Activated effector memory CD4-positive, alpha-beta T cell treated with anti-CD3 and anti-CD28 coated beads, Interleukin-2, amount 50 U/mL, for 16 hours (primary cell): ENCODE data around the gene OR10A6.

Source experiments
- DNase-seq: peaks from one replicate; pipeline ENCODE4 v3.0.0-alpha.2; 2020

The OR10A6 gene, protein sequence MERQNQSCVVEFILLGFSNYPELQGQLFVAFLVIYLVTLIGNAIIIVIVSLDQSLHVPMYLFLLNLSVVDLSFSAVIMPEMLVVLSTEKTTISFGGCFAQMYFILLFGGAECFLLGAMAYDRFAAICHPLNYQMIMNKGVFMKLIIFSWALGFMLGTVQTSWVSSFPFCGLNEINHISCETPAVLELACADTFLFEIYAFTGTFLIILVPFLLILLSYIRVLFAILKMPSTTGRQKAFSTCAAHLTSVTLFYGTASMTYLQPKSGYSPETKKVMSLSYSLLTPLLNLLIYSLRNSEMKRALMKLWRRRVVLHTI

DNA sequence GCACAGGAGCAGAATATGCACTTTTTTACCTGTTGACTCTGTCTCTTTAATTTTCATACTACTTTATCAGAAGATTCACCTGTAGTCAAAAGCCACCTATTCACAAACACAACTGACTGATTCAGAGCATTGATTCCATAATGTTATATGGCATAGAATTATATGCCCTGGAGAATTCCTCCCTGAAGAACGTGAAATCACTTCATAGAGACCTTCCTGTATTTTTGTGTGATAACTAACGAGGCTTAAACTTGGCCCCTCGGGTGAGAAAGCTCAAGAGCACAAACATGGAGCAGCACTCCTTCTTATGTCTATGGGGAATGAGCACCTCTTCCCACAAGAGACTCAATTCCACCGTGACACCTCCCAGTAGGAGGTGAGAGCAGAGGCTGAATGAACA is at the start of gene OR10A6:
Gene OR10A6 (minus strand): TSS at position 101 of the 400 bp plus-strand sequence. CDS start 2,606 bp downstream, outside the sequence.
- no peak for DNase-seq

DNA sequence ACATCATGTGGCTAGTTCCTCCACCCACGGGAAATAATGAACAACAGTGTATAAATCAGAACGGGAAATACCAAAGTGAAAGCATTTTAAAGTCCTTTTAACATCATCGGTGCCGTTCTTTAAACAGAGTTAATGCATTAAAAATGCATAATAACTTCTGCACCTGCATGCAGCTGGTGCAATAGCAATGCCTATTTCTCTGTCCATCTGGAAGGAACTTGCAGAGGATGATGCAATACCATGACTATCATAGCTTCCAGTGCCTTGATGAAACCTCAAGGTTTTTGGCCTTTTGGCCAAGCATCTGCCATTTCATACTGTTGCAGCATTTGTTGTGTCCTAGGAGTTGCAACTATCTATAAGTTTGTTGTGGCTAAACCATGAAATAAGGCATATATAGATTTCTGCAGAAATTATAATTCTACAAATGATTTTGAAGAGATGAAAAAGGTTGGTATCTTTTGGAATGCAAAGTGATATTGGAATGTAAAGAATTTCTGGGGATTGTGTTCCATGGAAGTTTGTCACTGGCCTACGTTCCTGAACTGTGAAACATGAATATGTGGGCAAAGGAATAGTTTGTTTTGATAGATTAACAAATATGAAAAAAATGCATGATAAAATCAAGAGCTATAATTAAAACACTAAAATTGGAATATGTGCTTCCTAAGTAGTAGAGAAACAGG is 46.3 kb upstream of the OR10A6 start:
- DNase-seq: no peak

DNA sequence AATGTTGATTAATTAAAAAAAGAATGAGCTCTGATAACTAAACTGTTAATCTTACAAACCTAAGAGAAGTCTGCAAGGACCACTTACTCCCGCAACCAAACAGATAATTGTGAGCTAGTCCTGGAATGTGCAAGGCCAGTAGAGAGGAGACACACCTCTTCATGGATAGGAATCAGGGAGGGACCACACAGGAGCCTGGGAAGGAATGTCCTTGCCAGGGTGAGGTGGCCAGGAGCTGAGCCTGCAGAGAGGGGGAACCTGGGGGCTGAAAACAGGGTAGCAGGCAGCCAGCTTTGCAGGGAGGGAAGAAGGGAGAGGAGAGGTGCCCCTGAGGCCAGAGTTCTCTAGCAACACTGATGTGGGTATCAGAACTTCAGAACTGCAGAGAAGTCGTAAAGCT is 43.6 kb upstream of the OR10A6 start:
- no peak for DNase-seq

DNA sequence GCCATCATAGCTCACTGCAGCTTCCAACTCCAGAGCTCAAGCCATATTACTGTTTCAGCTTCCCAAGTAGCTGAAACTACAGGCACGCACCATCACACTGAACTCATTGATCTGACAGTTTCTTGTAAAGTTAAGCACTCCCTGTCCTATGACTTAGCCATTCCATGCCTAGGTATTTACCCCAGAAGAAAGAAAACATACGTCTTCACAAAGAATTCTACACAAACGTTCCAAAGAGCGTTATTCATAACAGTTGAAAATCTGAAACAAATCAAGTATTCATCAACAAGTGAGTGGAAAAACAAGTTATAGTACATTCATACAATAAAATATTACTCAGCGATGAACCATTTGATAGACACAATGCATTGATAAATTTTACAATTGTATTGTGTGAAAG is 41.9 kb upstream of the OR10A6 start:
- DNase-seq: no peak

DNA sequence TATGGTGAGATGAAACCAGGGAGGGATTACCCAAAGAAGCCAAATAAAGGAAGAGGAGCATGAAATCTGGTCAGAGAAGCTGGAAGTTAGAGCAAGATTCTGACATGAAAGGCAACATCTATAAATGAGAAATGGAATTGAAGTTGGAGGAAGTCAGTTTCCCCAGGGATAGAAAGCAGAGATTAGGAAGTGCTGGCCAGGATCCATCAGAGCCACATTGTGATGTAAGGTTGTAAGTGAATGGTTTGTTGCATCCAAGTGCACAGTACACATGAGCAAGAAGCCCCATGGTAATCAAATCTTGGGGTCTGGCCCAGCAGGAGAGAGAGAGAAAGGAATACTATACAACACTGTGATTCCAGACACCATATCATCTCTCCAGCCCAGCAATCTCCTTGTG is 40.8 kb upstream of the OR10A6 start:
- no peak for DNase-seq

DNA sequence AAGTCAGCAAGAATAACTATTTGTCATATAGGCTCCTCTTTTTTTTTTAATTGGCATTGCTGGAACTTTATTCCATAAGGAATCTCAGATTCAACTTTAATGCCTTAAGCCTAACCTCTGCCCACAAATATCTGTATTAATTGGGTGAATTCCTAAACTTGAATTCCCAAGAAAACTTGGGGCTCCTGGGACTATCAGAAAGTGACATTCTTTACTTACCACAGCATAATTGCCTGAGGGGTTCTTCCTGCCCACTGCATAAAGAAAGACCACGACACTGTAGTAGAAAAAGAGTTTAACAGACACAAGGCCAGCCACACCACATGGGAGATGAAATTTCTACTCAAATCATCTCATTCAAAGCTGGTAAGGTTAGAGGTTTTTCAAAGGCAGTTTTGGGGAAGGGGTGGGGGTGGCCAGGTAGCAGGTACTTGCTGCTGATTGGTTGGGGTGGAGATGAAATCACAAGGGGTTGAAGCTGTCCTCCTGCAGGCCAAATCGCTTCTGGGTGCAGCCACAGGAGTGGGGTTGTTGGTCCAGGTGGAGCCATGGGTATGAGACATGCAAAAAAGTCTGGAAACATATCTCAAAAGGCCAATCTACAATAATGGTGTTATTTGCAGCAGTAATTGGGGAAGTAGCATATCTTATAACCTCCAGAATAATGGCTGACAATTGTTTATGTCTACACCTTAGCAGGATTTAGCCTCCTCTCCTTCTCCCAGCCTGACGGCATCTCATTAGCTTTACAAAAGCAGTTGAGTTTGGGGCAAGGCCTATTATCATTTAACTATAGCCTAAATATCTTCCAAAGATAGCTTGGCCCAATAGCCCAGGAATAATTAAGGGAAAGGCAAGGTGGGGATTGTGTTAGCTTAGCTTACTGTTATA is 38.9 kb upstream of the OR10A6 start:
- no peak for DNase-seq

DNA sequence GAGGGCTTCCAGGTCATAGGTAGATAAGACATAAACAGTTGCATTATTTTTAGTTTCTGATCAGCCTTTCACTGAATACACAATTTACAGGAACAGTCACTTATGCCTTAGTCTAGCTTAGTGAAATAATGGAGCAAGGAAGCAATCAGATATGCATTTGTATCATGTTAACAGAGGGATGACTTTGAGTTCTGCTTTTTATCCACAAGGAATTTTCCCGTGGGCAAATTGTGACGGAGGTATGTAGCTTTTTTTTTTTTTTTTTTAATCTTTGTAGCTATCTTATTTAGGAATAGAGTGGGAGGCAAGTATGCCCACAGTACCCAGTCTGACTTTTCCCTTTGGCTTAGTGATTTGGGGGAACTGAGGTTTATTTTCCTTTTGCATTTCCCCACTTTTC is 37.6 kb upstream of the OR10A6 start:
- no peak for DNase-seq

DNA sequence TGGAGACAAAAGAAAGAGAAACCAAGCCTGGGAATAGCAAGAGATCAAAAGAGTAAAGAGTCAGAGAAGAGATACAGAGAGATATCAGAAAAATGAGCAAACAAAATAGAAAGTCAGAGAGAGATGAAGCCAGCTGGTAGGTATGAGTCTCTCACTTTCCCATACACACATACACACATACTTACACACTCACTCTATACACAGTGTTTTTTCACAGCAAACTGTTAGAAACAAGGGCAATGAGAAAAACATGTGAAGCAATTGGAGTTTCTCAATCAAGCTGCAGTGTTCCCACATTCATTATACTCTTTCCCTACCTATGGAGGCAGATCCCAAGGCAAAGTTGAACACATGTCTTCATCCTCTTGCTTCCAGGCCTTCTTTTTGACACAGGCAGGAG is 36.8 kb upstream of the OR10A6 start:
- DNase-seq: no peak

DNA sequence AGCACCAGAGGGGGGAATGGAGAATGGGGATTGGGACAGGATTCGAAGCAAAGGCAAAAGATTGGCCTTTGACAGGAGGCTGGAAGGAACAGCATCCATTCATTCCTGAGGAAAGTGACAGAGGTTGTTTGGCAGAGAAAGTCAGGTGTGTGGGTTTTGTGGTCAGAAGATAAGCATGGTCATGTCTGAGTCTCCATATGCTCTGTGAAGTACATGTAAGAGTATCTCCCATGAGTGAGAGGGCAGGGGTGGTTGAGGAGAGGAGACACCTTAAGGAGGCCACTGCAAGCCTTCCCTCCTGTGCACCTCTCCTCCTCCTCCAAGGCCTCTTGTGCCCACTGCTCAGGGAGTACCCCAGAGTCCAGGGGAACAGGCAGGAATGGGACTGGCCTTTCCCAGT is 36.0 kb upstream of the OR10A6 start:
- DNase-seq: no peak

DNA sequence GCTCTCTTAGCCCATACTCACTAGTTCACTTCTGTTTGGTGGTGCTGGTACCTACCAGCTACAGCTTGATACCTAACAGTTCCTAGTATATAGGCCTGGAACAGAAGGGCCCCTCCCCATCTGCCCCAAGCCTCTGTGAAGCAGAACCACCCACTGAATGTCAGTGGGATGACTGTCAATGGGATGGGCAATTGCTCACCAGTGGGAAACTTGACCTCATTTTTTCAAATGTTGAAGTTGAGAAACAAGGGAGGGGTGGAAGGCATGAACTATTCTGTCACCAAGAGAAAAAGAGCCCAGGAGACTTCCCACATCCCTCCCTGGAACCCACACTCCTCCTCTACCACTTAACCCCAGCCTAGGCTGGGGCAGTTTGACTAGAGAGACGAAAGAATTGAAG is 34.3 kb upstream of the OR10A6 start, which contains the start of gene NLRP10:
Gene NLRP10 (minus strand): TSS at position 62 of the 400 bp plus-strand sequence. CDS start 1,952 bp downstream, outside the sequence.
- no peak for DNase-seq

DNA sequence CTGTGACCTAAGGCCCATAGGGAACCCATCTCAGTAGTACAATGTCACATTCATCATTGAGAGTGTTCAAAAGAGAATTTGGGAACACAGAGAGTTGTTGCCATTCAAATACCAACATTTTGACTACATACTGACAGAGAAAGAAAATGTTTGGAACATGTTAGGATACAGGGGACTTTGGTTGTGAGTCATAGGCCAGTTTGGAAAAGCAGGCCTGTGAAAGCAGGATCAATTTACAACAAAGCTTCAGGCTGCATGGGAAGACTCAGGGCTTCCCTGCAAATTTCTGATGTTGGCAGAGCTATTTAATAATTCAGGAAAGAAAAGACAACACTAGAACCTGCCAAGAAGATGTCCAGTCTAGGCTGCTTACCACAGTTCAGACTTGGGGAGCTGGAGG is 33.8 kb upstream of the OR10A6 start:
- no peak for DNase-seq

DNA sequence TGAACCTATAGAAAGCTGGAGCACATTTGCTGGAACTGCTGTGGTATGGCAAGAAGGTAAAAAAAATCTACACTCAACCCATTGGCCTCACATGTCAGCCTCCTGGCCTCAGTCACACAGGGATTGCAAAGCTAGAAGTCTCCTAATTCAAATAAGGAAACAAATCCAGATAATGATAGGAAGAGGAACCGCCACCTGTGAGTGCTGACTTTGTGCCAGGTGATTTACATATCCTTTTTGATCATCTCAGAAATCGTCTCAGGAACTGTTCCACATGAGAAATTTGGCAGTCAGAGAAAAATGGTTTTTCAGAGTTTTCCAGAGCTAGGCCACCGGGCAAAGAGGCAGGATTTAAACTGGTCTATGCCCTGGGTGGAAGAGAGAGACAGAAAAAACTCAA is 33.2 kb upstream of the OR10A6 start:
- DNase-seq: no peak

DNA sequence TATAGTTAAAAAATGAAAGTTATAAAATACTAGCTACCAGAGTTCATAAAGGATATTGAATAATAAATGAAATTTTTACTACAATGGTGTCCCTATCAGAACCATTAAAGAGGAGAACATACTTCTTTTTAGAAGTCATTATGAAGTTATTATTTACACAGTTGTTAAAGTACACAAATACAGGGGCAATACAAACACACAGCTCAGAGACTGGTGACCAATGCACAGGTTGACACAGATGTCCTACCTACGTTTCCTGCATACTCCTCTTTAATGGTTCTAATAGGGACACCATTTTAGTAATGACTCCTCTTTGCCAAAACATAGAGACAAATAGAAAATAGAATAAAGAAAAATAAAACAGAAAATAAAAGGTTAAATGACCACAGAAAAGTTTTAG is 24.1 kb upstream of the OR10A6 start:
- DNase-seq: no peak

DNA sequence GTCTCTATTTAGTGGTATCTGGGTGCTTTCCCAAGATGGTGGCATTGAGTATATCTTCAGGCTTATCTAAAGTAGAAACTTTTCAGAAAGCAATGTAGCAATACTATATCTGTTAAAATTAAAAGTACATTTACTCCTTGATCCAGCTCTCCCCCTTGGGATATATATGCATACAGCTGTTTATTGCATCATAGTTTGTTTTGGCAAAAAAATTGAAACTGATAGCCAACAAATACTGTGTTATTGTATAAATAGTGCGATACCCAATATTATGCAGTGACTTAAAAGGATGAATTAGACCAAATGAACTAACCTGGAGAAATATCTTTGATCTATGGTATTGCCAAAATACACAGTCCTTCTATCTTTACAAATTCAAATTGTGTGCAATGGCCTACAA is 18.9 kb upstream of the OR10A6 start:
- no peak for DNase-seq

DNA sequence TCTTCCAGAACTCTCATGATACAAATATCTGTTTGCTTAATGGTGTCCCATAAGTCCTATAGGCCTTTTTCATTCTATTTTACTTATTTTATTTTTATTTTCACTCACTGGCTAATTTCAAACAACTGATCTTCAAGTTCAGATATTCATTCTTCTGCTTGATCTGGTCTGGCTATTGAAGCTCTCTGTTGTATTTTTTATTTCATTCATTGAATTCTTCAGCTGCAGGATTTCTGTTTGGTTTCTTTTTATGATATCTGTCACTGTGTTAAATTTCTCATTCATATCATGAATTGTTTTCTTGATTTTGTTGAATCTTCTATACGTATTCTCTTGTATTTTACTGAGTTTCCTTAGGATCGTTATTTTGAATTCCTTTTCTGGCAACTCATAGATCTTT is 13.1 kb upstream of the OR10A6 start:
- no peak for DNase-seq

DNA sequence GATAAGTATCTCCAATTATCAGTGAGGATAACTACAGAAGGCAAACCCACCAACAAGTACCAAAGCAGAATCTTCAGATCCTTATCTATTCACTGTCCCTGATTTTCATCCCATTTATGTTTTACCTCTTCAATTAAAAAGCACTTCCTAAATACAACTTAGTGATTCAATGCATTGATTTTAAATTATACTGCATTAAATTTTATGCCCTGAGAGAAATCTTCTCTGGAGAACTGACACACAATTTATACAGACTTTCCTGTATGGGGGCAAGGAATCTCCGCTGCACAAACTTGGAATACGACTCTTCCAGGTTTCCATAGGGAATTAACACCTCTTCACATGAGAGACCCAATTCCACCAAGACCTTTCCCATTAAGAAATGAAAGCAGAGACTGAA is 10.5 kb upstream of the OR10A6 start, which contains the start of gene OR10A3:
Gene OR10A3 (minus strand): TSS at position 101 of the 400 bp plus-strand sequence. CDS start 2,188 bp downstream, outside the sequence.
- DNase-seq: no peak

DNA sequence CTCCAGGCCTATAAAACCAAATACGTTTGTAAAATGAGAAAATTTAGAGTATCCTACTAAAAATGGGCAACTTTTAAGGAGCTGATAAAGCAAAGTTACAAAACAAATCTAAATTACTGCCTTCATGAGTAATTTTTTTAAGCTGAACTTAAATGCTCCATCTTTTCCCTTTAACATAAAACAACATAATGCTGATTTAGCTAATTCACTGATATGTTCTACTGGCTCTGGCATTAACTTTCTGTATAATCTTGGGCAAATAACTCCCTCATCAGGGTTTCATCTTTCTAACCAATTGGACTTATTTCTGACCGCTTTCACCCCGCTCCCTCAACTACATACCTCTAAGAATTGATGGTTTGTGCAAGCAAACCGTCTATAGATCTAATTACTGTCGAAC is 10.1 kb upstream of the OR10A6 start:
- DNase-seq: no peak

DNA sequence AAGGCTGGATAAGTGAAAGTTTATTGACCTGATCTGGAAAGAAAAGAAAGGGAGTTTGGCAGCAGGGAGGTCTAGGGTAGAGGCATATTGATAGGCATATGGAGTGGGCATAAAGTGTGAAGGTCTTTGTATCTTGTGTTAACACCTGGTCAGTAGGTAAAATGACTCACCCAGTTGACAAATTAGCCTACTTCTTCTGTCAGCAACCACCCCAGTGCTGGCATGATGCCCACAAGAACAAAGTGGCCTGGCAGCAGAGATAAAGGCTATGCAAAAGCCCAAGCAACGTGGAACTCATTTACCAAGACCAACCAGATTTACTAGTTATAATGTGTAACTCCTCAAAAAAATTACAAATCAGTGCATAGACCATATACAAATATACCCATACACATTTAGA is 5.5 kb upstream of the OR10A6 start:
- no peak for DNase-seq

DNA sequence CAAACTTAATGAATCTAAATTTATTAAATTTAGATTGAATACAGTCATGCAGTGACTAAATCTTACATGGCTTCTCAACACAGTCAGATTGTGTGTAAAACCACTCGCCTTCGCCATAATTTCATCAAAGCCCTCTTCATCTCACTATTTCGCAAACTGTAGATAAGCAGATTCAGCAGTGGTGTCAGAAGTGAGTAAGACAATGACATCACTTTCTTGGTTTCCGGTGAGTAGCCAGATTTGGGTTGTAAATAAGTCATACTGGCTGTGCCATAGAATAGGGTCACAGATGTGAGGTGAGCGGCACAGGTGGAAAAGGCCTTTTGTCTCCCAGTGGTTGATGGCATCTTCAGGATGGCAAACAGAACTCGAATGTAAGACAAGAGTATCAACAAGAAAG is 3.4 kb downstream of the OR10A6 start:
- no peak for DNase-seq

DNA sequence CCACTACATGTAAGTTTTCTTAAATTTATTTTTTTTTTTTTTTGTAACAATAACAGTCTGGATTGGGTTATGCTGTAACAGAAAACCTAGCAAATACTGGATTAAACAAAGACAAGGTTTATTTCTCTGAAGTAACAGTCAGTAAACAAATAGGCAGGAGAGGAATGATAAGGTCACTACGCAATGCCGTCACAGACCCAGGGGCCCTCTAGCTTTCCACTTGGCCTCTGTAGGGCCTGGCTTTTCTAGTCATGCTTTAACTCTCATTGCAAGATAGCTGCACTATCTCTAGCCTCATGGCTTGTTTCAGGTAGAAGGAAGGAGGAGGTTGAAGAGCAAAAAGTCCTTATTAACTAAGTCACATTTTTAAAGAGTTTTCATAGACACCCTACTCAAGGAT is 6.5 kb downstream of the OR10A6 start:
- no peak for DNase-seq

DNA sequence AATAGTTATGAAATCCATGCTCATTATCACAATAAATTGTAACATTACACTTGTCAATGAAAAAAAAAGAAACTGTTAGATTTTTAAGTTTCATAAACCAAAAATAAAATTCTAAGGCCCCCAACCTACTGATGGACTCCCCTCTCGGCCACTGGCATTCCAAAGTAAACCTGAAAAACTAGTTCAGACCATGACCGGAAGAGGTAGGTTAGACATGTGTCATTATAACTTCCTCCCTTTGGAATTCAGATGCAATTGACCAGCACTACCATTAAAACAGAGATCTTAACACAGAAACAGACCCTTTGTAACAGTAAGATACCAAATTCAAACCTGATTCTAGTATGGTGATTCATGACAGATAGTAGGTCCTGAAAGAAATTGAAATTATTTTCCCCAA is 12.9 kb downstream of the OR10A6 start:
- no peak for DNase-seq

DNA sequence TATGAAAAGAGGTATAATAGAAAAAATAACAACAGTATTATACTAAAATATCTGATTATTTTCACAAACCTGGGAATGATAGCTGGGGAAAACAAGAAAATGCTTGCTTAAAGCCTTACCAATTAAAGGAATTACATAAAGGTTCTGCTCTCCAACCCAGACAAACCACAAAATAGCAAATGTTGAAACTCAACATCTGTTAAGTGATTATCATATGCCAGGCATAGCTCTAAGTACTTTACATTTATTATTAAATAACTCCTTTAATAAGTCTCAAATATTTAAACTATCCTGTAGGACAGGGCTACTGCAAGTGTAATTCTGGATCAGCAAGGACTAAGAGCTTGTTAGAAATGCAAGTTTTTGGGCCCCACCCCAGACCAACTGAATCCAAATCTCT is 20.1 kb downstream of the OR10A6 start:
- DNase-seq: no peak

DNA sequence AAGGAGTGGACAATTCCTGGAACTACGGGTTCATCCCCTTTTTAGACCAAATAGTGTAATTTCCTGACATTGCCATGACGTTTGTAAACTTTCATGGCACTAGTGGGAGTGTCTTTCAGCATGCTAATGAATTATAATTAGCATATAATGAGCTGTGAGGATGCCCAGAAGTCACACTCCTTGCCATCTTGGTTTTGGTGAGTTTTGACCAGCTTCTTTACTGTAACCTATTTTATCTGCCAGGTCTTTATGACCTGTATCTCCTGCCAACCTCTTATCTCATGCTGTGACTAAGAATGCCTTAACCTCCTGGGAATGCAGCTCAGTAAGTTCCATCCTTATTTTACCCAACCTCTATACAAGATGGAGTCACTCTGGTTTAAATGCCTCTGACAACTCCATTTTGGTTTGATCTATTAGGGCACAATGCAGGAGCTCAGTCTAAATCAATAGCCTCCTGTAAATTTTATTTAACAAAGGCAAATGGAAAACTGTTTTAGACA is 20.7 kb downstream of the OR10A6 start:
- DNase-seq: no peak
